HG02678 (cell line): ENCODE measurements around the gene CD34.

ENCODE experiments used
- ATAC-seq: cut with Tn5 transposase; IDR thresholded peaks from one replicate; pipeline ENCODE4 v1.9.1; 2021; ENCODE audit warnings: mild to moderate bottlenecking, moderate library complexity; ENCODE audit not compliant: unreplicated experiment

CD34 gene

DNA sequence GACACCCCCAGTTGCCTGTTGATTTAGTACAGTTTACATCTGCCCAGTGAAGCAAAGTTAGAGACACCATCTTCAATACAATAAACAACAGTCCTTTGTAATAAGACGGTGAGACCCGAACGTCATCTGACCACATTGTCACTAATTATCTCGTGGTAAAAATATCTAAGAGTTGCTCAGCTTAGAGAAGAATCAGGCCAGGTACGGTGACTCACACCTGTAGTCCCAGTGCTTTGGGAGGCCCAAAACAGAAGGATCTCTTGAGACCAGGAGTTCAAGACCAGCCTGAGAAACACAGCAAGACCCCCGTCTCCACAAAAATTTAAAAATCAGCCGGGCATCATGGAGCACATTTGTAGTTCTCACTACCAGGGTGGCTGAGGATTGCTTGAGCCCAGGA lies 53.5 kb downstream of the CD34 start:
- no peak for ATAC-seq

DNA sequence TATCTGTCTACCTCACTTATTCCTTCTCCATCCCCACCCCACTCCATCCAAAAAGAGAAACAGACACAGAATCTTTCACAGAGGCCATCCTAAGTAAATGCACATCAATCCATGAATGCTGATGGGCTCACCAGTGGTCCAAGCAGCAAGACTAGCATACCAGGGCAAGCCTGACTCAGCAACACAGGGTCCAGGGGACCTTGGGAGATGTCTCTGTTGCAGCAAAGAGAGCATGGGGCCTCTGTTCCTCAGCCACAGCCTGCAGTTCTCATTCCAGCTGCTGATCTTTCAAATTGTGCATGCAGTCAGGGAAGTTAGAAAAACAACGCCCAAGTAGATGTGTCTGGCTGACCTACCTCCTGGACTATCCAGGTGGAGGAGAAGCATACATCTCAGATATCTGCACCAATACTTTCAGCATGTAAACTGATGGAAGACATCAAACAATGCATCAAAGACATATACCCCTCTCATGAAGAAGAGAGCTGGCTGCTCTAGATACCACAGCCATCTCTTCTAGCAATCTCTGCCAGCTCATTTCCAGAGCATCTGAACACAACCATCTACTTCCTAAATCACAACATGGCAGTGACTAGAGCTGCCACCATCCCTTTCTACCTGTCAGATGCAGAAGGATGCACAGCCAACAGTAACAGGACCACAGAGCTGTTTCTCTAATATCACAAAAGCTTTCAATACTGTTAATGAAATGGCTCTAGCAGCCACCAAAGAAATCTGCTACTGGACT lies 54.5 kb downstream of the CD34 start:
- ATAC-seq: no peak

- no peak for ATAC-seq
Measured at GRCh38 chr1:207854001-207854400, 56.9 kb downstream of the CD34 start.

- ATAC-seq: no peak
Measured at GRCh38 chr1:207853372-207853757, 57.6 kb downstream of the CD34 start.

- ATAC-seq: no peak
Measured at GRCh38 chr1:207852576-207853371, 58.2 kb downstream of the CD34 start.

DNA sequence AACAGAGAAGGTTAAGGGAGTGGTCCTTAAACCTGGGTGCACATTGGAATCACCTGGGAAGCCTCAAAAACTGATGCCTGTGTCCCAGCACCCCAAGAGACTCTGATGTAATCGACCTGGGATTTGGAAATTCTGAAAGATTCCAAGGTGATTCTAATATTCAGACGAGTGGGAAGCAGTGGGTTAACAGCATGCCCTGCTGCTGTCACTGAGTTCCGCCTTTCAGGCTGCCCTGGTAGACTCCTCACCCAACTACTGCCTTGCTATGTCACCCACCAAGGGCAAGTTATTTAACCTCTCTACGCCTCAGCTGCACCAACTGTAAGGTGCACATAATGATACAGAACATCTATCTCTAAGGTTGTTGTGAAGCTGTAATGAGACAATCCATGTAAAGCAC lies 59.2 kb downstream of the CD34 start:
- no peak for ATAC-seq

- ATAC-seq: no peak
Measured at GRCh38 chr1:207850621-207851407, 60.1 kb downstream of the CD34 start.

GRCh38 chr1:207849646-207850045 lies 61.3 kb downstream of the CD34 start:
- ATAC-seq: no peak

GRCh38 chr1:207849016-207849415 lies 61.9 kb downstream of the CD34 start:
- ATAC-seq: no peak

DNA sequence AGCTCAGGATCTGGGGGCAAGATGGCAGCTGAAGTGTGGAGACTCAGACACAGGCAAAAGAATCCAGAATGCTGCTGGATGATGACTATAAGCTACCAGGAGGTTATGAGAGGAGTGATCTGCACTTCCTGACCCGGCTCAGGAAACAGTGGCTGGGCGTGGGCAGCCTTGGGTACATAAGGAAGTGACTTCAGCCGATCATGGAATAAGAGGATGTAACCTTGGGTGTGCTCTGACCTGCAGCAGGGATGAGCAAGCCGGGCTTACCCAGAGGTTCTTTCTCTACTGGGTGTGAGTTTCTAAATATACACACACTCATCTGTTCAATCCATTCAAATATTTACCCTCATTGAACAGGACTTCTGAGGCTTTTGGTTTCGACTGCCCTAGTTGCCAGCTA lies 62.7 kb downstream of the CD34 start:
- ATAC-seq: peak; percentile 63

- ATAC-seq: no peak
Measured at GRCh38 chr1:207847116-207847515, 63.8 kb downstream of the CD34 start.

GRCh38 chr1:207845109-207845508 lies 65.8 kb downstream of the CD34 start:
- no peak for ATAC-seq

GRCh38 chr1:207844371-207844770 lies 66.6 kb downstream of the CD34 start:
- ATAC-seq: no peak

DNA sequence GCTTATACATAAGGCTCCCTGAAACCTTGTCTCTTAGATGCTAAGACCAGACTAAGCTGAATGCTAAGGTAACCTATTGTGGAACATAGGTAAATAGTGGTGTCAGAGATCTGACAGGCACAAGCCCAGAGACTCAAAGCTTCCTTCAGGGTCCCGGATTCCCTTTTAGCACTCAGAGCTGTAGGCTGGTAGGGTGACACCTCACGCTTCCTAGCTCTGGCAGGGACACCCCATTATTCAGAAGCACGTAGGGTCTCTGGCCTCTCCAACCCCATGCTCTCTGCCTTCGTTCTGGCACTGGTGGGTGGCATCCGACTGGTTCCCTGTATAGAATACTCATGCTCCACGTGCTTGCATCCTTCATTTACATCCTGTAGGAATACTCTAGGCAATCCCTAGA lies 68.4 kb downstream of the CD34 start:
- ATAC-seq: no peak

DNA sequence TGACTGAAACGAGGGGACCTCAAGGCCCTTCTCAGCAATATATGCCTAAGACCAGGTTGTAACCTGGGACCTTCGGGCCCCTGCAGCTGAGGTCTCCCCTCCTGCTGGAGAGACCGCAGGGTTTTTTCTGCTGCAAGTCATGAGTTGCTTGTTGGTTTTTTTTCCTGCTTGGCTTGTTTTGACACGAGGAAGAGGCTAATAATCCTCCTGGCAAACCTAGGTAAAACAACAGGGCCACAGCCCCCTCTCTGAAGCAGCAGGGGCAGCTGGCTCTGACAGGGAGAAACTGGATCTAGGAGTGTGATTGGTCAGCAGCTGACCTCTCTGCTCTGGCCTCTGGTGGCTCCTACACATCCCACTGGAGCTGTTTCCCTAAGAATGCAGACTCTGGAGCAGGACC lies 69.0 kb downstream of the CD34 start:
- ATAC-seq: no peak

- no peak for ATAC-seq
Measured at GRCh38 chr1:207841293-207841692, 69.6 kb downstream of the CD34 start.

GRCh38 chr1:207840380-207840779 lies 70.5 kb downstream of the CD34 start:
- no peak for ATAC-seq

DNA sequence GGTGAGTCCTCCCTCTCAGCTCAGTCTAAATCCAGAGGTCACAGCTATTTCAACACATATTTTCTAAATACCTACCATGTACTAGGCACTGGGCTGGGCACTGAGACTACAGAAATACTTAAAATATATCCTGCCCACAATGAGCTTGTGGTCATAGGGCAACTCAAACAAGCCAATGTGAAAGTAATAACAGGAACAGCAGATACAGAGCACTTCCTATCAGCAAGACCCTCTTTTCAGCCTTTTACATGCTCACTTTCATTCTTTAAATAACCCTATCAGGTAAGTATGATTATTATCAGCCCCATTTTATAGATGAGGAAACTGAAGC lies 71.9 kb downstream of the CD34 start:
- no peak for ATAC-seq

DNA sequence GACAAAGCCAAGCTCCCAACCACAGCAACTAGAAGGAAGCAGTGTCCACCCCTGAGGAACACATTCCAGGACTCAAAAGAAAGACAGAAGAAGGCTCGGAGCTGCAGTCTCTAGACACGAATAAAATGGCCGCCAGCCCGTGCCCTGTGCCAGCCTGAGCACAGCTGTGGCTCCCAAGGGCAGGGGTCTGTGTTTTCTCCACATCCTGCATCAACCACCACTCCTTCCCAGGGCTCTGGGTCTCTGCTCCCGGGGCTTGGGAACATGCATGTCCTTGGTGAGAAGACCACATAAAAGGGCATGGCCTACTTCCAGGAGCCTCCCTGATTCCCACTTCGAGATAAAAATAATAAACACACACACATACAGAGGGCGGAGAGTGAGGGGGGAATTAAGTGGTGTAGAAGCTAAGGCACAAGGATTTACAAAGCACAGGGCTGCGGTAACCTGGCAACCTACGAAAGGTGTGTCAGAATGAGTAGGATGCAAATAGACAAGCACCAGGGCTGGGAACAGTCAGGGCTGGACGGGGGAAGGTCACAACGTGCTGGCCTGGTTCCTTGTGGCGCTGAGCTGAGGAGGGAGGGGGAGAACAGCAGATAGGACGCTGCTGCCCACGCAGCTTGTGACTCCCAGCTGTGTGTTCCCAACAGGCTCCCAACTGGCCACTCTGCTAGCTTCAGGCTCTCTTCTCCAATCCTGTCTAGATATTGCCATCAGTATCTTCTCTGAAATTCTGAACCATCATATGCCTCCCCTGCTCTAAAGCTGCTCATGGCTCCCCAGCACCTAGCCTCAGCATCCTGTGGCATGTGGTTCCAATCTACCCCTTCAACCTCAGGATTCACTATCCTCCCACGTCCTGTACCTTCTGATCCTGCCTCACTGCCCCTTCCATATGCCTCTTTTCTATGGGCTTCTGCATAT lies 72.5 kb downstream of the CD34 start:
- no peak for ATAC-seq

- ATAC-seq: no peak
Measured at GRCh38 chr1:207837673-207838072, 73.3 kb downstream of the CD34 start.
